GM12873 (cell line): ENCODE results near the gene RREB1.

ENCODE experiments used
- TF ChIP-seq, protein P1 (sequence below): IDR thresholded peaks from 2 replicates; pipeline ENCODE4 v1.5.1; 2012; ENCODE audit warnings: low read depth, mild to moderate bottlenecking, moderate library complexity, low read length, control low read depth; ENCODE audit not compliant: insufficient read depth; ENCODE audit errors: missing control alignments

RREB1 gene

GRCh38 chr6:7115543-7116231 is 7.9 kb downstream of the RREB1 start:
- TF ChIP-seq, protein P1, sequence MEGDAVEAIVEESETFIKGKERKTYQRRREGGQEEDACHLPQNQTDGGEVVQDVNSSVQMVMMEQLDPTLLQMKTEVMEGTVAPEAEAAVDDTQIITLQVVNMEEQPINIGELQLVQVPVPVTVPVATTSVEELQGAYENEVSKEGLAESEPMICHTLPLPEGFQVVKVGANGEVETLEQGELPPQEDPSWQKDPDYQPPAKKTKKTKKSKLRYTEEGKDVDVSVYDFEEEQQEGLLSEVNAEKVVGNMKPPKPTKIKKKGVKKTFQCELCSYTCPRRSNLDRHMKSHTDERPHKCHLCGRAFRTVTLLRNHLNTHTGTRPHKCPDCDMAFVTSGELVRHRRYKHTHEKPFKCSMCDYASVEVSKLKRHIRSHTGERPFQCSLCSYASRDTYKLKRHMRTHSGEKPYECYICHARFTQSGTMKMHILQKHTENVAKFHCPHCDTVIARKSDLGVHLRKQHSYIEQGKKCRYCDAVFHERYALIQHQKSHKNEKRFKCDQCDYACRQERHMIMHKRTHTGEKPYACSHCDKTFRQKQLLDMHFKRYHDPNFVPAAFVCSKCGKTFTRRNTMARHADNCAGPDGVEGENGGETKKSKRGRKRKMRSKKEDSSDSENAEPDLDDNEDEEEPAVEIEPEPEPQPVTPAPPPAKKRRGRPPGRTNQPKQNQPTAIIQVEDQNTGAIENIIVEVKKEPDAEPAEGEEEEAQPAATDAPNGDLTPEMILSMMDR: no peak

DNA sequence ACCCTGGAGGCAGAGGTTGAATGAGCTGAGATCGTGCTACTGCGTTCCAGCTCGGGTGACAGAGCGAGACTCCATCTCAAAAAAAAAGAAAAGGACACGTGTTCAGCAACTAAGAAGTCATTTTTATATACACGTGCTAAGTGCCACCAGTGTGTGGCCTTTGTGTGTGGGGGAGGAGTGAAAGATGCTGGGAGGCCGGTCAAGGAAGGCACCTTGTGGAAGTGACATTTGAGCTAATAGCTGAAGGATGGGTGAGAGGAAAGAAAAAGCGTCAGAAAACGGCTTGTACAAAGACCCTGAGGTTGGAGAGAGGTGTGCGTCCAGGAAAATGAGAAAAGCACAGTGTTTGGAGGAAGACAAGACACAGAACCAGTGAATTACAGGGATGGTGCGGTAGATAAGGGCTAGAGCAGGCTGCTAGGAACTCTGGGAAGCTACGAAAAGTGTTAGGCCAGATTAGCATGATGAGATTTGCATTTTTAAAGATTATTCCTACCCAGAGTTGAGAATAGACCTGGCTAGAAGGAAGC is 11.6 kb downstream of the RREB1 start:
- TF ChIP-seq, protein P1: no peak

- TF ChIP-seq, protein P1: no peak
Observed at GRCh38 chr6:7121700-7122241, 14.0 kb downstream of the RREB1 start.

- TF ChIP-seq, protein P1: no peak
Observed at GRCh38 chr6:7122684-7123083, 14.9 kb downstream of the RREB1 start.

- TF ChIP-seq, protein P1: no peak
Observed at GRCh38 chr6:7124114-7124513, 16.4 kb downstream of the RREB1 start.

DNA sequence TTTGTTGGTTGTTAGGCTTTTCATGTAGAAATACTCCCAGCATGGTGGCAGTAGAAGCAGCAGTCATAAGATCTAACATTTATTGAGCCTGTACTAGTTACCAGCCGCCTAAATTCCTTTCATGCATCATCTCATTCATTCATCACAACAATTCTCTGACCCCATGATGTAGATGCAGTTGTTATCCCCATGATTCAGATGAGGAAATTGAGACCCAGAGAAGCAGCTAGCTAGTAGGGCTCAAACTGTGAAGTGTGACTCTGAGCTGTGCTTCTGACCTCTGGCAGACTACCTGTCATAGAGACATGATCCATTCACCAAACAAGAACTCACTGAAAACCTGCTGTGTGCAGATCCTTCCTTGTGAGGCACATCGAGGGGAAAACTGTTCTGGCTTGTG is 16.9 kb downstream of the RREB1 start:
- TF ChIP-seq, protein P1: no peak

DNA sequence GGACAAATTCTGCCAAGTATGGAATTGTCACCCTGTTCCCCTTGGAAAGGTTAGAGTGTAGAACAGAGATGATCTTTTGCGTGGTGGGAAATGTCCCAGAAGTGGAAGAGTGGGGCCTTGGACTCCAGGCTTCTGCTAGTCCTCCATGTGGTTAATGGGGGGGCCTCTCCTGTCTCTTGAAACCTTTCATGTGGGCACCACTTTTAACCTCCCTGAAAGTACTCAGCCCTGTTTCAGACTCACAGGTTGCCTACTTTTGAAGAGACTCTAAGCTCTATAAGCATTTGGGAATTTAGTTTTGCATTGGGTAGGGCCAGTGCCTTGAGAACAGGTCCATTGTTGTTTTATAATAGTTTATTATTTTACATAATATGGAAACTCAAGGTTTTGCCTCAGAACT is 17.5 kb downstream of the RREB1 start:
- TF ChIP-seq, protein P1: no peak
